ENCODE data around the gene FRAS1. TPM values are rescaled to one million over a fixed set of nuclear protein-coding genes. Genes with fewer than 3 reads are reported as not detected.

Gene FRAS1
- total and polyA plus RNA-seq, 11 donors: 0.57 to 13.4 (median 3.2) TPM

- ATAC-seq: no peak
- 83 to 95% (median 86%) methylated on average over 2 of the region's 2 CpGs for WGBS, 4 donors
- intact Hi-C loops (cut with DNase I): loop anchor here in 2 of 10 donors (5.0 kb wide), 1 partner anchor 236 kb away; the partner anchor contains the start of gene FRAS1 (in 2 of the 2)
- H3K9me3 ChIP-seq: no peaks in the 10 kb centered on the region
- H3K27me3 ChIP-seq: no peaks in the 10 kb centered on the region
- H3K27ac ChIP-seq: no peak overlapping the region
- H3K36me3 ChIP-seq: no peaks in the 10 kb centered on the region
- TF ChIP-seq, protein P1, sequence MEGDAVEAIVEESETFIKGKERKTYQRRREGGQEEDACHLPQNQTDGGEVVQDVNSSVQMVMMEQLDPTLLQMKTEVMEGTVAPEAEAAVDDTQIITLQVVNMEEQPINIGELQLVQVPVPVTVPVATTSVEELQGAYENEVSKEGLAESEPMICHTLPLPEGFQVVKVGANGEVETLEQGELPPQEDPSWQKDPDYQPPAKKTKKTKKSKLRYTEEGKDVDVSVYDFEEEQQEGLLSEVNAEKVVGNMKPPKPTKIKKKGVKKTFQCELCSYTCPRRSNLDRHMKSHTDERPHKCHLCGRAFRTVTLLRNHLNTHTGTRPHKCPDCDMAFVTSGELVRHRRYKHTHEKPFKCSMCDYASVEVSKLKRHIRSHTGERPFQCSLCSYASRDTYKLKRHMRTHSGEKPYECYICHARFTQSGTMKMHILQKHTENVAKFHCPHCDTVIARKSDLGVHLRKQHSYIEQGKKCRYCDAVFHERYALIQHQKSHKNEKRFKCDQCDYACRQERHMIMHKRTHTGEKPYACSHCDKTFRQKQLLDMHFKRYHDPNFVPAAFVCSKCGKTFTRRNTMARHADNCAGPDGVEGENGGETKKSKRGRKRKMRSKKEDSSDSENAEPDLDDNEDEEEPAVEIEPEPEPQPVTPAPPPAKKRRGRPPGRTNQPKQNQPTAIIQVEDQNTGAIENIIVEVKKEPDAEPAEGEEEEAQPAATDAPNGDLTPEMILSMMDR (IDR thresholded peaks at IDR 0.05): no peak
- TF ChIP-seq POLR2A (IDR thresholded peaks at IDR 0.05): no peak
- no peak for DNase-seq
- H3K4me3 ChIP-seq: no peak overlapping the region
- H3K4me1 ChIP-seq: peaks cover 0 to 14% (median 4%) of the 10 kb centered on the region in 12 donors
These were observed 235.7 kb downstream of the FRAS1 start for GRCh38 chr4:78292856-78293255.

DNA sequence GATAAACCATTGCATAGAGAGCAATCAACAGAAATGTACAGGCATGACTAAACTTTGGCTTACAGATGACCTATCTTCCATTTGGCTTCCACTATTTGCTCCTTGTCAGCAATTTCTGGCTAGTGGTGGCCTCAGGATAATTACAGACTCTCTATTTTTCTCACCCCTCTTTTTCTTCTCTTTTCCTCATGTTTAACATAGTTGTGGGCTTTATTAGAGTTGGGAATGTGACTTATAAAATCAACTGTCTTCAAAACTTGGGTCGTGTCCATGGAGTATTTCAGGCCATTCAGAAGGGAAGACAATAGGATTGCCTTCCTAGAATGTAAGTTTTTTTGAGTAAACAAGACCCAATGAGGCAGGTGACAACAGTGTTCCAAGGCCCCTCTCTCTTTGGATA lies 236.2 kb downstream of the FRAS1 start:
- TF ChIP-seq, protein P1 (IDR thresholded peaks at IDR 0.05): no peak
- TF ChIP-seq POLR2A (IDR thresholded peaks at IDR 0.05): no peak
- H3K27ac ChIP-seq: no peak overlapping the region

DNA sequence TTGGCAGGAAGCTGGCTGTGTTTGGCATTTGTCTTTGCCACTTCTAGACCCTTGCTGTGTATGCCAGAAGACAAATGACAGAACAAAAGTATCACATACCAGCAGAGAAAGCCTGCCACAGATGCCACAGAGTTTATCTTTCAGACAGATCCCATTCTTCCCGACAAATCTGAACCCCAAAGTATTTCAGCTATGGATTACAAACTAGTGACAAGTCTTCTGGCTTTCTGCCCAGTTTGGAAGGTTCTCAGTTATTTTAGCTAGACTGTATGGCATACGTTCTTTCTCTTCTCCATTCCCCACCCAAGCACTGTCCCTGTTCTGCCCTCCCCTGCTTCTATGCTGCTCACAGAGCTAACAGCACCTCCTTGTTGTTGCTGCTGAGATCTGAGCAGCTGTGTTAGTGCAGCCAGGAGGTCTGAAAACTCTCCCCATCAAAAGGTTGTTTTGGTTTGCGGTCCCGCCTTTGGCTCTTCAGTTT lies 236.7 kb downstream of the FRAS1 start:
- TF ChIP-seq, protein P1 (IDR thresholded peaks at IDR 0.05): peak in 3 of 12 donors; percentile 14 to 17 (median 14)
- TF ChIP-seq POLR2A (IDR thresholded peaks at IDR 0.05): no peak
- Histone ChIP-seq H3K4me1 (peaks cover 0 to 14% (median 4%) of the 10 kb centered on the region in 12 donors), H3K36me3 (no peaks in the 10 kb centered on the region), H3K27me3 (no peaks in the 10 kb centered on the region), H3K4me3 (no peak overlapping the region), H3K9me3 (no peaks in the 10 kb centered on the region), H3K27ac (no peak overlapping the region)
- DNase-seq (no peak), ATAC-seq (peak in 3 of 4 donors; percentile 49 to 69 (median 62))
- 43 to 58% (median 51%) methylated on average over 4 of the region's 4 CpGs for WGBS, 4 donors
- intact Hi-C loops (cut with DNase I): loop anchor here in 2 of 10 donors (5.0 kb wide), 1 partner anchor 237 kb away; the partner anchor contains the start of gene FRAS1 (in 2 of the 2)

More for the DNA sequence above, 236.2 kb downstream of the FRAS1 start:
- Histone ChIP-seq H3K4me3 (no peak overlapping the region), H3K9me3 (no peaks in the 10 kb centered on the region), H3K36me3 (no peaks in the 10 kb centered on the region), H3K27me3 (no peaks in the 10 kb centered on the region), H3K4me1 (peaks cover 0 to 14% (median 4%) of the 10 kb centered on the region in 12 donors)
- intact Hi-C loops (cut with DNase I): loop anchor here in 2 of 10 donors (5.0 kb wide), 1 partner anchor 236 kb away; the partner anchor contains the start of gene FRAS1 (in 2 of the 2)
- no peak for ATAC-seq
- no peak for DNase-seq
- WGBS, 4 donors: 61 to 71% (median 68%) methylated on average over 1 of the region's 1 CpG

DNA sequence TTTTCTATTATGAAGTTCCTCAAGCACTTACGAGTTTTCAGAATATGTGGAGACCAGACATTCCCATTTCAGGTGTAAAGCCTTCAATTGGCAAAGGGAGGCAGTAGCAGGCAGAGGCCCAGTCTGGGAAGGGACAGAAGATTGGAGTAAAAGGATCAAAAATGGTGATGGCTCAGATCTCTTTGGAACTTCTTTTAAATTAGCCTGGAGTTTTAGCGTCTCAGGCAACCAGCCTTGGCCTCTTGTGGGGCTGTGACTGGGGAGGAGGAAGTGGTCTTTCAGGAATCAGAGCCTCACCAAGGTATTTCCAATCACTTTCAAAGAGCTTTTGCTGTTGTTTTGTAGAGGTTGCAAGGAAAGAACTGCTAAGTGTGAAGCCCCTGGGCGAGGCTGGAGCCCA lies 239.1 kb downstream of the FRAS1 start:
- Histone ChIP-seq H3K9me3 (no peaks in the 10 kb centered on the region), H3K27ac (no peak overlapping the region), H3K4me1 (peaks cover 0 to 14% (median 4%) of the 10 kb centered on the region in 12 donors), H3K4me3 (no peak overlapping the region), H3K36me3 (no peaks in the 10 kb centered on the region), H3K27me3 (no peaks in the 10 kb centered on the region)
- TF ChIP-seq, protein P1 (IDR thresholded peaks at IDR 0.05): no peak
- no peak for TF ChIP-seq POLR2A (IDR thresholded peaks at IDR 0.05)
- intact Hi-C loops (cut with DNase I): no loop called here
- DNase-seq (no peak), ATAC-seq (no peak)
- 85 to 93% (median 89%) methylated on average over 3 of the region's 3 CpGs for WGBS, 4 donors

Measured in heart left ventricle (tissue), 16 donors.